Natural killer cell (primary cell): ENCODE measurements around the gene VAV1. TPM values are rescaled to one million over a fixed set of nuclear protein-coding genes. Genes with fewer than 3 reads are reported as not detected.
A peak's percentile ranks its signal among the peaks of the same experiment; 100 is the strongest.

Experiments
- ATAC-seq, 3 donors: fragments of 150-1000 bp in 2 of 3; fragments of 200-7000 bp in 1 of 3; cut with Tn5 transposase; 1 replicate in 1 of 3; 2 replicates in 2 of 3; pipeline ENCODE4 v1.10.0; 2021; ENCODE audit warnings: mild to moderate bottlenecking in 2 of 3, moderate library complexity in 2 of 3
- DNase-seq, 2 donors: peaks; one replicate each; pipeline versions ENCODE4 v3.0.0 to v3.0.0-alpha.2; 2013 to 2021; ENCODE audit warnings: mixed read lengths in 1 of 2
- H3K27ac ChIP-seq: one replicate; pipeline ENCODE4 v1.5.1; 2013; ENCODE audit warnings: mild to moderate bottlenecking, low read length
- H3K27me3 ChIP-seq: one replicate; pipeline ENCODE4 v1.6.1; 2013; ENCODE audit warnings: low read length; ENCODE audit not compliant: control insufficient read depth, insufficient read depth
- H3K36me3 ChIP-seq: one replicate; pipeline ENCODE4 v1.6.1; 2013; ENCODE audit warnings: low read length; ENCODE audit not compliant: control insufficient read depth, insufficient read depth
- H3K4me1 ChIP-seq: one replicate; pipeline ENCODE4 v1.6.1; 2013; ENCODE audit warnings: low read length; ENCODE audit not compliant: control insufficient read depth, insufficient read depth
- H3K4me3 ChIP-seq: one replicate; pipeline ENCODE4 v1.5.1; 2013; ENCODE audit warnings: low read length
- H3K9me3 ChIP-seq: one replicate; pipeline ENCODE4 v1.6.1; 2013; ENCODE audit warnings: low read length; ENCODE audit not compliant: control insufficient read depth, insufficient read depth
- H3K27ac Mint-ChIP-seq, 2 donors: one replicate each; pipeline ENCODE4 v1.8.0; 2022; ENCODE audit warnings: mild to moderate bottlenecking in 2 of 2, mixed read lengths in 2 of 2, moderate library complexity in 1 of 2
- H3K27me3 Mint-ChIP-seq, 2 donors: one replicate each; pipeline ENCODE4 v1.8.0; 2022; ENCODE audit warnings: low read depth in 2 of 2, mixed read lengths in 2 of 2
- H3K36me3 Mint-ChIP-seq: one replicate; pipeline ENCODE4 v1.8.0; 2022; ENCODE audit warnings: mixed read lengths
- H3K4me1 Mint-ChIP-seq, 2 donors: one replicate each; pipeline ENCODE4 v1.8.0; 2022; ENCODE audit warnings: mixed read lengths in 2 of 2
- H3K4me3 Mint-ChIP-seq: one replicate; pipeline ENCODE4 v1.8.0; 2022; ENCODE audit warnings: mild to moderate bottlenecking, moderate library complexity, mixed read lengths
- H3K9me3 Mint-ChIP-seq, 2 donors: one replicate each; pipeline ENCODE4 v1.8.0; 2022; ENCODE audit warnings: mixed read lengths in 2 of 2
- WGBS: methylation state at CpG from one replicate; pipeline ENCODE4 v1.1.7; 2013; ENCODE audit warnings: missing lambda C conversion rate; ENCODE audit not compliant: insufficient coverage; 5-methylcytosine and 5-hydroxymethylcytosine counted together
- intact Hi-C: fragments of 100-400 bp; cut with micrococcal nuclease; formaldehyde crosslinking; loops from one replicate; pipeline ENCODE4 v1.14.2; 2022
- total RNA-seq, 4 donors: library from RNA; stranded (reverse); fragments of 120-200 nt in 1 of 4; gene quantifications; one replicate each; pipeline versions ENCODE4 v1.2.3 to v1.2.4, GENCODE V29; 2013 to 2022
- TF ChIP-seq, protein P1 (sequence below): fragments of 200-600 bp; IDR thresholded peaks from one replicate; pipeline ENCODE4 v1.8.0; 2022; ENCODE audit warnings: antibody characterized with exemption

Gene VAV1
- total RNA-seq, 3 donors from 2014 or later (not counting 1 experiment from before 2014, with no cell fraction given) = 141 to 167 (median 164) TPM

DNA sequence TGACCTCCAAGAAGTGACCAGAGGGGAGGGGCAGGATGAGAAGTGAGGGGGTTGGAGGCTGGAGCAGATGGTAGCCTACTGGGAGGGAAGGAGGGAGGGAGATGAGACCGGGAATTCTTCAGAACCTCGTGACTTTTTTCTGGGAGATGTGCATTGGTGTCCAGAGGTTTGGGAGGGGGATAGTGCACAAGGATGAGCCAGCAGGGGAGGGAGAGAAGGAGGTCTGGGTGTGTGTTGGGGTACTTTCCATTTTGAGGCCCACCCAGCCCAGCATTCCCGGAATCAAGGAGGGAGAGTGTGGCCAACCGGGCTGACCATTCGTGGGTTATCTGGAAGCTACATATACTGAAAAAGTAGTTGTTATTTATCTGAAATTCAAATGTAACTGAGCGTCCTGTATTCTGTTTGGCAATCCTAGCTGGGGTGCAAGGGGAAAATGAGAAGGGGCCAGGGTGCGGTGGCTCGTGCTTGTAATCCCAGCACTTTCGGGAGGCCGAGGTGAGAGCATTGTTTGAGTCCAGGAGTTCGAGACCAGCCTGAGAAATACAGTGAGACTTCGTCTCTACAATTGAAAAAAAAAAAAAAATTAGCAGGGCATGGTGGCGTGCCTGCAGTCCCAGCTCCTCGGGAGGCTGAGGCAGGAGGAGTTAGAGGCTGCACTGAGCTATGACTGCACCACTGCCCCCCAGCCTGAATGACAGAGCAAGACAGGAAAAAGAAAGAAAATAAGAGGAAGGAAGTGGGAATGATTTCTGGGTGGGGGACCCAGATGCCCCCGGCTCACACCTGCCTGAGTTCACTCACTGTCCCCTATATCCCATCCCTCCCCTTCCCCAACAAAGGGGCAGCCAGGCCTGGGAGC, 47.6 kb upstream of the VAV1 start:
- ATAC-seq (no peak), DNase-seq (no peak)
- intact Hi-C loops = no loop called here
- peaks cover 2% of the 10 kb centered on the region for H3K36me3 ChIP-seq
- 88% methylated on average over 15 of the region's 15 CpGs for WGBS
- TF ChIP-seq, protein P1, sequence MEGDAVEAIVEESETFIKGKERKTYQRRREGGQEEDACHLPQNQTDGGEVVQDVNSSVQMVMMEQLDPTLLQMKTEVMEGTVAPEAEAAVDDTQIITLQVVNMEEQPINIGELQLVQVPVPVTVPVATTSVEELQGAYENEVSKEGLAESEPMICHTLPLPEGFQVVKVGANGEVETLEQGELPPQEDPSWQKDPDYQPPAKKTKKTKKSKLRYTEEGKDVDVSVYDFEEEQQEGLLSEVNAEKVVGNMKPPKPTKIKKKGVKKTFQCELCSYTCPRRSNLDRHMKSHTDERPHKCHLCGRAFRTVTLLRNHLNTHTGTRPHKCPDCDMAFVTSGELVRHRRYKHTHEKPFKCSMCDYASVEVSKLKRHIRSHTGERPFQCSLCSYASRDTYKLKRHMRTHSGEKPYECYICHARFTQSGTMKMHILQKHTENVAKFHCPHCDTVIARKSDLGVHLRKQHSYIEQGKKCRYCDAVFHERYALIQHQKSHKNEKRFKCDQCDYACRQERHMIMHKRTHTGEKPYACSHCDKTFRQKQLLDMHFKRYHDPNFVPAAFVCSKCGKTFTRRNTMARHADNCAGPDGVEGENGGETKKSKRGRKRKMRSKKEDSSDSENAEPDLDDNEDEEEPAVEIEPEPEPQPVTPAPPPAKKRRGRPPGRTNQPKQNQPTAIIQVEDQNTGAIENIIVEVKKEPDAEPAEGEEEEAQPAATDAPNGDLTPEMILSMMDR = no peak
- no peaks in the 10 kb centered on the region for H3K9me3 Mint-ChIP-seq
- no peak overlapping the region for H3K27ac Mint-ChIP-seq
- H3K4me3 ChIP-seq = no peak overlapping the region
- no peak overlapping the region for H3K27ac ChIP-seq
- no peaks in the 10 kb centered on the region for H3K36me3 Mint-ChIP-seq
- H3K4me1 Mint-ChIP-seq = peaks cover 14 to 22% of the 10 kb centered on the region in 2 donors
- H3K4me3 Mint-ChIP-seq = no peak overlapping the region
- H3K4me1 ChIP-seq = peaks cover 29% of the 10 kb centered on the region
- peaks cover 0 to 3% of the 10 kb centered on the region in 2 donors for H3K27me3 Mint-ChIP-seq
- H3K27me3 ChIP-seq = no peaks in the 10 kb centered on the region
- H3K9me3 ChIP-seq = no peaks in the 10 kb centered on the region

DNA sequence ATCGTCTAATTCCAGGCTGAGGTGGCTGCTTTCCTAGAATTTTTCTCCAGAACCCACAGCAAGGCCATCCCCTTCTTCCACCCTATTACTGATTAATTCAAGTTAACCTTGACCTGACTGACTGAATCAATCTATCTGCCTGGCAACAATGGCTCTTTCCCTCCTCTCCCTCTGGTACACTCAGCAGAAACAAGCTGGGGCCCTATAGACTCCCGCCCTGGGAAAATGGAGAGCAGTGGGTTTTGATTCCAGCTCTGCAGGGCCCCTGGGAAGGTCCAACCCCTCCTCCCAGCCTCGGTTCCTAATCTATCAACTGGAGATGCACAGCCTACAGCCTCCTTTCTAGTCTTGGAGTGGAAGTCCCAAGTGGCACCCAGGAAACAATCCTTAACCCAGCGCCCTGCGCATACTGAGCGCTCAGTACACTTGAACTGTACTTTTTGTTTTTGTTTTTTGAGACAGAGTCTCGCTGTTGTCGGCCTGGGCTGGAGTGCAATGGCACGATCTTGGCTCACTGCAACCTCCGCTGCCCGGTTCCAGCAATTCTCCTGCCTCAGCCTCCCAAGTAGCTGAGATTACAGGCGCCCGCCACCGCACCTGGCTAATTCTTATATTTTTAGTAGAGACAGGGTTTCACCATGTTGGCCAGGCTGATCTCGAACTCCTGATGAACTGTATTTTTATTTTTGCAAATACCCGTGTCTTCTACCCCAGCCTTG, 46.8 kb upstream of the VAV1 start:
- Histone ChIP-seq H3K4me1 (peaks cover 29% of the 10 kb centered on the region), H3K27ac (no peak overlapping the region), H3K4me3 (no peak overlapping the region), H3K36me3 (peaks cover 5% of the 10 kb centered on the region), H3K27me3 (no peaks in the 10 kb centered on the region), H3K9me3 (no peaks in the 10 kb centered on the region)
- no peak for DNase-seq
- ATAC-seq = no peak
- H3K9me3 Mint-ChIP-seq = no peaks in the 10 kb centered on the region
- H3K4me3 Mint-ChIP-seq = no peak overlapping the region
- no peaks in the 10 kb centered on the region for H3K36me3 Mint-ChIP-seq
- TF ChIP-seq, protein P1 = no peak
- peaks cover 0 to 3% of the 10 kb centered on the region in 2 donors for H3K27me3 Mint-ChIP-seq
- 95% methylated on average over 16 of the region's 16 CpGs for WGBS
- H3K27ac Mint-ChIP-seq = no peak overlapping the region
- H3K4me1 Mint-ChIP-seq = peaks cover 13 to 16% of the 10 kb centered on the region in 2 donors
- intact Hi-C loops = no loop called here

DNA sequence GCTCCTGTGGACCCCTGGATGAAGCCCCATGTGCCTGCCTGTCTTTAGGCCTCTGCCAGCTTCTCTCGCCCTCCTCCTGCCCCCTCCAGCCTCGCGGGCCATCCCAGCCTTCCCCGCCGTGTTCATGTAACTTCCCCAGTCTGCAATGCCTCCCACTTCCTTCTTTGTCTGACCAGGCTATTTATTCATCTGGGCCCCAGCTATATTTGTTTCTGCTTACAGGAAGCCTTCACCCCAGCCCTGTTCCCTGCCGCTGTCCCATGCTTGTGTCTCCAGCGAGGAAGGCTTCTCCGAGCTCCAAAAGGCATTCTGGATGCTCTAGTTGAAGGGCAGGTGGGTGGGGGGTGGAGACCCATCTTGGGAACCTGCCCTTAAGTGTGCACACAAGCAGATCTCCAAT, 44.2 kb upstream of the VAV1 start:
- Mint-ChIP-seq H3K4me3 (no peak overlapping the region), H3K27ac (peak overlapping the region in 1 of 2 donors; percentile 52), H3K27me3 (peaks cover 0 to 3% of the 10 kb centered on the region in 2 donors), H3K4me1 (peaks cover 6 to 11% of the 10 kb centered on the region in 2 donors), H3K36me3 (no peaks in the 10 kb centered on the region), H3K9me3 (no peaks in the 10 kb centered on the region)
- intact Hi-C loops = no loop called here
- ATAC-seq (peak in 1 of 3 donors; percentile 37), DNase-seq (no peak)
- Histone ChIP-seq H3K4me3 (no peak overlapping the region), H3K36me3 (peaks cover 23% of the 10 kb centered on the region), H3K4me1 (peaks cover 21% of the 10 kb centered on the region), H3K27me3 (no peaks in the 10 kb centered on the region), H3K27ac (no peak overlapping the region), H3K9me3 (no peaks in the 10 kb centered on the region)
- WGBS = 29% methylated on average over 8 of the region's 8 CpGs
- TF ChIP-seq, protein P1 = no peak
